ENCODE data around the gene NTRK2.

GRCh38 chr9:84748112-84748511 lies 78.6 kb downstream of the NTRK2 start:
- TF ChIP-seq CTCF (IDR thresholded peaks at IDR 0.05) (no peak), ZFX (IDR thresholded peaks at IDR 0.05; ENCODE audit: borderline replicate concordance) (no peak)

All from 22Rv1 (cell line).